NCI-H82 (cell line): ENCODE results near the gene SCARB1.

Experiments
- DNase-seq: peaks from one replicate; lab custom pipeline; 2025; lab: John Stamatoyannopoulos, UW

SCARB1 gene

DNA sequence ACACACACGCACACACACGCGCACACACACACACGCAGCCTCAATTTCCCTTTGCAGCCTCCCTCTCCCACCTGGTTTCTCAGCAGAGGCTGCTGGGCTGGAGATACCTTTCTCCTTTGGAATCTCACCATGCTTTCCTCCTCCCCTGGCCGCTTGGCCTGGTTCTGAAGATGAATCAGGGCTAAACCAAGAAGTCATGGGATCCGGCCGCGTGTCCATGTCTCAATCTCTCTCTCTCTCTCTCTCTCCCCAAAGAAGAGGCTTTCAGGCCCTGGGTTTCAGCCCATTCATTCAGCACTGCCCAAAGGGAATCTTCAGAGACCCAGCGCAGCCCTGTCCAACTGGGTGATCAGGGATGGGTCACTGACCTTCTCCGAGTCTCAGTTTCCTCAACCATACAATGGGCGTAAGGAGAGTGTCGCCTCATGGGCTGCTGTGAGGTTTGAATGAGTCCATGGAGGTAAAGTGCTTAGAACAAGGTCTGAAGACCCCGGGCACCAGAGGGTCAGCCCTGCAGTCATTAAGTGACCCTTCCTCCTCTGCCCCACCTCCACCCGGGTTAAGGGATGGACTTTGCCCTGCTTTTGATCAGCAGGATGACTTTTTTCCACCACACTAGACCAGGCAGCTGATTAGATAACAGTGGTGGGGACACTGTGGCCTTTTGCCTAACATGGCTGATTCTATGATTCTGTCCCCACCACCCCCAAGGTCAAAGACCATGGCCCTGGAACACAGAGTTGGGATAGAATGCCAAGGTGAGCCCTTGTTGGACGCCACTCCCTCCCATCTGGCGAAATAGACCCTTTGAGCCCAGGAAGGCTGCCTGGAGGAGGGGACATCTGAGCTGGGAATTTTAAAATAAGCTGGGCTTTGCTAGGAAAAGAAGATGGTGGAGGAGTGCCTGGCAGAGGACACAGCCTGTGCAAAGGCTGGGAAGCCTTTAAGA is 42.1 kb downstream of the SCARB1 start:
- no peak for DNase-seq

DNA sequence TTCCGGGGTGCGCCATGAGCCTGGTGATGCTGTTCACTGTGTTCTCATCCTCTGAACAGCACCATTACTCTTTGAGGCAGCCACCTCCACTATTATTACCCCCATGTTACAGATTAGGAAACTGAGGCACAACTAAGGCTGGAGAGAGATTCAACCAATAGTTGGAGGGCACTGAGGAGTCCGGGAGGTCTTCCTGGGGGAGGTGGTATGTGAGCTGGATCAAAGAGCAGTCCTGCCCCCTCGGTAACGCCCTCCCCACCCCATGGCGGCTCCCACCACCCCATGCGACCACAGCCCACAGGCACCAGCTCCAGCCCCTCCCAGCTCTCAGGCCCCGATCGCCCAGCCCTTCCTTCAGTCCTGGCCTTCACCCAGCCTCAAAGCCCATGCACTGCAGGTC is 43.5 kb downstream of the SCARB1 start:
- no peak for DNase-seq

- DNase-seq = no peak
Measured at GRCh38 chr12:124819525-124819924, 44.1 kb downstream of the SCARB1 start.

DNA sequence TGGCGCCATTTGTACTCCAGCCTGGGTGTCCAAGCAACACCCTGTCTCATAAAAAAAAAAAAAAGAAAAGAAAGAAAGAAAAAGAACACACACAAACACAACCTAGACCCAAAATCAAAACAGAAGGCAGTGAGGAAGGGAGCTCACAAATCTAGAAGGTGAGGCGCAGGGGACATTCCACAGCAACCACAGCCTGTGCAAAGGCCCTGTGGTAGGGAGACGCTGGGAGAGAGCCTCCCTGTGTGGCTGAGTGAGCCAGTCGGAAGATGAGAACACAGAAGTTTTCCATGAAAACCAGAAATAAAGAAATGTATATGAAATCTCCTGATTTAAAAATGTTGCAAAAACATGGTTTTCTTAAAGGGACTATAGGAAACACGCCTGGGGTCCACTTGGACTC is 44.6 kb downstream of the SCARB1 start:
- DNase-seq = no peak

GRCh38 chr12:124817076-124818000 is 46.3 kb downstream of the SCARB1 start:
- no peak for DNase-seq

- DNase-seq = no peak
Measured at GRCh38 chr12:124816295-124816854, 47.3 kb downstream of the SCARB1 start.

DNA sequence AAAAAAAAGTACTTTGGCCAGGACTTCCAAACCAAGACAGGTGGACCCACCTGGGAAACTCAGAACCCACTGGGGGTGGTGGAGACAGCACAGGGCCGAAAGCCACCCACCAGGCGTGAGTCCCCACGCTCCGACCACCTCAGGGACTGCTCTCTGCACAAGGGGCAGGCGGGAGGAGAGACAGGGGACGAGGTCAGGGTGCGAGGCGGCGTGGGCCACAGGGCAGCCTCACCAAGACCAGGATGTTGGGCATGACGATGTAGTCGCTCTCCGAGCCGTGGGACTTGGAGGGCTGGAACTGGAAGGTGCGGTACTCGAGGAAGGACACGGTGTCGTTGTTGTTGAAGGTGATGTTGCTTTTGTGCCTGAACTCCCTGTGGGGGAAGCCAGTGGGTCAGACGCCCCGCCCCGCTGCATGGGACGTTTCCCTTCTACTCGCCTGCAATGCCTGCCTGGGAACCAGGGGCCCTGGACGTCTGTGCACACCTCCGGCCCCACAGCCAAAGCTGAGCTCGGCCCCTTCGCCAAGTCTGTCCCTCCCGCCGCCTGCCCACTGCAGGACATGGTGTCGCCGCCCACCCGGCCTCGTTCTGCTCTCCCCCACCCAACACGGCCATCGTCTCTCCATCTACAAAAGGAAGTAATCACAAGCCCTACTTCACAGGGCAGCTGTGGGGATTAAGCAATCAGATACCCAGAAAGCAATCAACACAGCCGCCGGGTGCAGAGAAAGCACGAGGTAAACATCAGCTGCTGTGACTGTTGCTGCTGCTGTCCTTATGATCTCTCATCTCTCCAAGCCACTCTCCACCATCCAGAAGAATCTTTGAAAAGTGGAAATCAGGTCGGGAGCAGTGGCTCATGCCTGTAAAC is 48.7 kb downstream of the SCARB1 start:
- peak; percentile 50 for DNase-seq

DNA sequence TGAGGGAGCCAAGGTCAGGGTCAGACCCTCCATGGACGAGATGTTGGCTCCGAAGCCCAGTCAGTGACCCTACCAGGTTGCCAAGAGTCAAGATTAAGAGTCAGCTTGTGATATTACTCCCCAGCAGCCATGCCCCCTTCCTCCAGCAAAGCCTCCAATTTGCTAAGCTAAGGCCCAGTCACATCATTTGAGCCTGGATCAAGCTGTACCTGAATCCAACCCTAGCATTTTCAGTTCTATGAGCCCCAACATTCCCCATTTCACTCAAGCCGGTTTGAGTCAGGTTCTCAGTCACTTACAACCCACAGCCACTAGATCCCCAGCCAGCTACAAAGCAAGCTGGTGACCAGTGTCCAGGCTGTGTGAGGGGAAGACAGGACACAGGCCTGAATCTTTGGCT is 49.9 kb downstream of the SCARB1 start:
- no peak for DNase-seq

GRCh38 chr12:124812979-124813378 is 50.7 kb downstream of the SCARB1 start:
- no peak for DNase-seq

DNA sequence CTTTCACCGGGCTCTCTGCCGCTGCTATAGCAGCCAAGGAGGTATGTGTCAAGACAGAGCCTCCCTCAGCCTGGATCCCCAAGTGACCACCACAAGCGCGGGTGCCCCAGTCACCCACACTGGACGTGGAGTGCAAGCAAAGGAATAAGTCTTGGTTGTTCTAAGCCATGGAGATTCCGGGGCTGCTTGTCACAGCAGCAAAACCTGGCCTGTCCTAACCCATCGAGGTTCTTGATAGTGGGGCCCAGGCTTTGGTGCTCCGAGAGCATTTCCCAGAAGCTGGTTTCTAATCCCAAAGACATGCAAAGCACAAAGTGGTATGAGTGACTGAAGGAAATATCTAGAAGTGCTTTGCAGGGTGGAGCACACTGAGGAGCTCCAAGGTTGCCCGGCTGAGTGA is 51.3 kb downstream of the SCARB1 start:
- no peak for DNase-seq

DNA sequence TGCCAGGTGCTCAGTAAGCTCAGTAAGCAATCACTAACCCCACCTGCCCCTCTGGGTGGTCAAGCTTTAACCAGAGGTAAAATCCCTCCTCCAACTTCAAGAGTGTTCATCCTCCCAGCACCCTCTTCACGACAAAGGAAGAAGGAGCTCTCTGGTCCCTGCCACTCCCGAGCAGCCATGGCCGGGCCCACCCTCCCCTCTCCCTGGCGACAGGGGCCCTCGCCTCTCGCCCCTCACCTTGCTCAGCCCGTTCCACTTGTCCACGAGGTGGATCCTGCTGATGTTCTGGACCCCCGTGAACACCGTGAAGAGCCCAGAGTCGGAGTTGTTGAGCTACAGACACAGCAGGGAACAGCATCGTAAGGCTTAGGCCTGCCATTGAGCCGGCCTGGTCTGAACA is 52.0 kb downstream of the SCARB1 start:
- no peak for DNase-seq

DNA sequence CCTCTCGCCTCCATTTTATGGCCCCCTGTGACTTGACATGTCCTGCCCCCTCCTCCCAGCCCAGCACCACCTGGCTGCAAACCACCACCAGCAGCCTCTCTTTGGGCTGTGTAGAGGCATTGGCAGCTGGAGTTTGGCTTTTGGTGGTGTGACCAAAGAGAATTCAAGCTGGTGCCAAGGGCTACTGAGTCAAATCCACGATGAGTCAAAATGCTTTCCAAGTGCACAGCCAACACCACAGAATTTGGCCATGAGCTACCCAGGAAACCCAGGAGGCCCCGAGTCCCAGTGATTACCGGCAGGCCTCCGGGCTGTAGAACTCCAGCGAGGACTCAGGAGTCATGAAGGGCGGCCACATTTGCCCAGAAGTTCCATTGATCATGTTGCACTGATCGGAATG is 53.8 kb downstream of the SCARB1 start:
- no peak for DNase-seq

DNA sequence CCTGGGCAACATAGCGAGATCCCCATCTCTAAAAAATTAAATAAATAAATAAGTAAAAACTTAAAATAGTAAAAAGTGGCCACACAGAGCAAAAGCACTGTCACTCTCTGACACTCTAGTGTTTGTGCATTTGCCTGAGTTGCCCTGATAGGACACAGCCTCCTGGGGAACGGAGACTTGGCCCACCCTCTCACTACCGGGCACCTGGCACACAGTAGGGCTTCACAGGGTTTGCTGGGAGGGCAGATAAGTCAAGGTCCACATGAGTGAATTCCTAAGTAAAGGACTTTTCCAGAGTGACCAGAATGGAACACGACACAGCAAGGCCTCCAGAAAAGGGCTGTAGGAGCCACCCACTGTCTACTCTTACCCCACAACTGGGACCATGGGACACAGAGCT is 54.3 kb downstream of the SCARB1 start:
- no peak for DNase-seq

GRCh38 chr12:124808272-124808671 is 55.4 kb downstream of the SCARB1 start:
- DNase-seq = peak; percentile 69

DNA sequence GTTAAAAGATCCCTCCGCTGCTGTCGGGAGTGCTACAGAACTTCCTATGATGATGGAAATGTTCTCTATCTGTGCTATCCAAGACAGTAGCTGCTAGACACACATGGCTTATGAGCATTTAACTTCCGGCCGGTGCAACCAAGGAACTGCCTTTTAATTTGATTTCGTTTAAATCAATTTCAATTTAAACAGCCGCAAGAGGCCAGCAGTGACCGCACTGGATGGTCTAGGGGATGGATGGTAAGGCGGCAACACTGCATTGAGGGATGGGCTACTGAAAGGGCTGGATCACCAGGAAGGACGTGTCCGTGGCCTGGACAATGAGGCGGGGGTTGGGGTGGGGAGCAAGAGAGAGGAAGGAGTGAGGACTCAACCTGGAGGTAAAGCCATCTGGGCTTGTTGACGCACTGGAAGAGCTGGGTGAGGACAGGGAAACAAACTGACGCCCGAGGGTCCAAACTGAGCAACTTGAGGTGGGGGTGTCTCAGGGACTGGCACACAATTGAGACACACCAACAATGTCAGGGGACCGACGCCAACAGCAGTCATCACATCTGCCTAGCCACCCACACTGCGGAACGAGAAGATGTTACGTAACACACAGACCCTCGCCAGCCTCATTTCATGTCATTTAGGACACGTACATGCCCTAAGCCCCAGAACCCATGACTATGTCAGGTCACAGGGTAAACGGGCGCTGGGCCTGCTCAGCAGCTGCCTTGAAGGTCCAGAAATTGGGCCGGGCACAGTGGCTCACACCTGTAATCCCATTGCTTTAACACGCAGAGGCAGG is 57.6 kb downstream of the SCARB1 start:
- DNase-seq = no peak

DNA sequence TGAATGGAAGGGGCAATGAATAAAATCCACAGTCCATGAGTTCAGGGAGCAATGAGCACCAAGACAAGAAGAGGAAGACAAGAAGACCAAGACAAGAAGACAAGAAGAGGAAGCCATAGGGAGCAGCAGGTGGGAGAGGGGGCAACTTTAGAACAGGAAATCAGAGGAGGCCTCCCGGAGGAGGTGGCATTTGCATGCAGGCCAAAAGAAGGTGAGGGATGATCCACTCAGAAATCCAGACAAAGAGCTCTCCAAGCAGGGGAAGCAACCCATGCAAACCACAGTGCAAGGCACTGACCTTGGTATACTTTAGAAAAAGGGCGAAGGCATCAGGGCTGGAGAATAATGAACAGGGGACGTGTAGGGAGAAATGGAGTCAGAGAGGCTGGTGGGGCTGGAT is 58.6 kb downstream of the SCARB1 start:
- DNase-seq = no peak

DNA sequence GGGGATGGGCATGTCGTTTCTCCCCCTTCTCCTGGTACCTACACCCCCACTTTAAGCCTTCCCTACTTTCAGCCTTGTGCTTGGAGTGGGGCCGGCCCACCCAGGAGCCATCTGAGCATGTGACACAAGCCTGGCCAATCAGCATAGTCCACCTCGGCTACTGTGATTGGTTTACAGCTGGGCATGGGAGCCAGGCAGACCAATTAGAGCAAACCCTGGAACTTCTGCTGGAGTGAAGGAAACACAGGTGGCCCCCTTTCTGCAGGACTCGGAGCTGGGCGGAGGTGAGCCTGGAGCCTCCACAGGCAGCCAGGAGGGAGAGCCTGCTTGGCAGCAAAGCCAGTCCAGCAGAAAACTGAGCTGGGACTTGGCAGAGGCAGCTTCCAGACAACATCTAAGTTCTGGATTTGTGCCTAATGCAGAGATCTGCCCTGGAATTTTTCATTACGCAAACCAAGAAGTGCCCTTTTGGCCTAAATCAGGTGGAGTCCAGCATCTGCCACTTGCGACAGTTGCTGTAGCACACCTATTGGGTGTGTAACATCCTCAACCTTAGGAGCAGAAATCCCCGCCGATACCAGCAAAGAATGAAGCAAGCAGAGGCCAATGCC is 59.5 kb downstream of the SCARB1 start:
- DNase-seq = peak; percentile 80

GRCh38 chr12:124802361-124802760 is 61.3 kb downstream of the SCARB1 start:
- no peak for DNase-seq

DNA sequence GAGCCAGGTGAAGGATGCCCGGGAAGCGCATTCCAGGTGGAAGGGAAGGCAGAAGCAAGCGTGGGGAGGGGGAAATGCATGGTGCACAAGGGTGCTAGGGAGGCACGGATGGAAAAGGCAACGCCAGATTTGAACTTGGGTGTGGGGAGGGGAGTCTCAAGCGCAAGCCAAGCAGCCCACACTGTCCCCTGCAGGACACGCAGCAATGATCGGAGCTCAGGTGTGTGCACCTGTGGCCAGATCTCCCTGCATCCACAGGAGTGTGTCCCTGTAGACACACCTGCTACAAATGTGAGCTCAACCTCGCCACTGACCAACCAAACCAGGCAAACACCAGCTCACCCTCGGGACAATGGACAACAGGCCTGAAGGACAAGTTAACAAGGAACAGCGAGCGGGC is 63.2 kb downstream of the SCARB1 start:
- DNase-seq = no peak

DNA sequence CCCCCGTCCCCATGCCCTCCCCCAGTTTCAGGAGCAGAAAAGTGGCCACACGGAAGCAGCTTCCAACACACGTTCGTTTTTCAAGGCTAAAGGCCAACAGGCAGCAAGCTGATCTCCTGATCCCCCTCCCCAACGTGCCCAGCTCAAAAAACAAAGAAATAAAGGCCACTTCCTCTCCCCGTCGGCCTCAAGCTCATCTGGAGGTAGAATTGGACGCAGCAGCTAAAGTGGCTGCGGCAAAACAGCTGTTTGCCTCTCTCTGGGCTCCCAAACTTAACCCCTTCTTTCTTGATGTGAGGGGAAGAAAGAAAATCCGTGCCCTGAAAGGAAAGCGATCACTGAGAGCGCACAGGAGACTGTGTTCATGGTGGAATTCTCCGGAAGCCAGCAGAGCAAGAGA is 66.3 kb downstream of the SCARB1 start:
- DNase-seq = no peak
